ENCODE data around the gene LEP.

GRCh38 chr7:128270826-128271272 lies 29.8 kb downstream of the LEP start:
- TF ChIP-seq CREB1 (IDR thresholded peaks at IDR 0.05; ENCODE audit: low read depth) (no peak), TCF12 (IDR thresholded peaks at IDR 0.05; ENCODE audit: low read depth) (no peak), EP300 (IDR thresholded peaks at IDR 0.05; ENCODE audit: borderline replicate concordance) (no peak), YY1 (IDR thresholded peaks at IDR 0.05; ENCODE audit: low read depth) (no peak), CEBPB (IDR thresholded peaks at IDR 0.05) (no peak), RAD21 (IDR thresholded peaks at IDR 0.05; ENCODE audit: low read depth) (no peak), FOXM1 (IDR thresholded peaks at IDR 0.05; ENCODE audit: borderline replicate concordance, low read depth) (no peak), EGR1 (IDR thresholded peaks at IDR 0.05) (no peak), ZBTB7A (IDR thresholded peaks at IDR 0.05; ENCODE audit: low read depth) (no peak), NFIC (IDR thresholded peaks at IDR 0.05) (no peak)

Measured in Ishikawa (cell line).